Measurements from ENCODE around the gene CA10.

Gene CA10

GRCh38 chr17:51876986-51877385 is 281.5 kb downstream of the CA10 start:
- DNase-seq (ENCODE audit: low read depth in 2 of 2): no peak

- DNase-seq (ENCODE audit: low read depth in 2 of 2): no peak
These were observed 285.2 kb downstream of the CA10 start for GRCh38 chr17:51873302-51873701.

GRCh38 chr17:51869387-51869786 is 289.1 kb downstream of the CA10 start:
- no peak for DNase-seq (ENCODE audit: low read depth in 2 of 2)

- no peak for DNase-seq (ENCODE audit: low read depth in 2 of 2)
These were observed 297.5 kb downstream of the CA10 start for GRCh38 chr17:51860954-51861561.

- DNase-seq (ENCODE audit: low read depth in 2 of 2): no peak
These were observed 301.4 kb downstream of the CA10 start for GRCh38 chr17:51857052-51857597.

- no peak for DNase-seq (ENCODE audit: low read depth in 2 of 2)
These were observed 302.7 kb downstream of the CA10 start for GRCh38 chr17:51855806-51856205.

GRCh38 chr17:51853857-51854256 is 304.7 kb downstream of the CA10 start:
- DNase-seq (ENCODE audit: low read depth in 2 of 2): no peak

- DNase-seq (ENCODE audit: low read depth in 2 of 2): no peak
These were observed 305.9 kb downstream of the CA10 start for GRCh38 chr17:51852603-51853002.

GRCh38 chr17:51850201-51850600 is 308.3 kb downstream of the CA10 start:
- DNase-seq (ENCODE audit: low read depth in 2 of 2): no peak

- no peak for DNase-seq (ENCODE audit: low read depth in 2 of 2)
These were observed 310.1 kb downstream of the CA10 start for GRCh38 chr17:51848451-51848850.

- DNase-seq (ENCODE audit: low read depth in 2 of 2): no peak
These were observed 311.9 kb downstream of the CA10 start for GRCh38 chr17:51846566-51846965.

GRCh38 chr17:51845776-51846175 is 312.7 kb downstream of the CA10 start:
- DNase-seq (ENCODE audit: low read depth in 2 of 2): no peak

GRCh38 chr17:51842763-51843162 is 315.8 kb downstream of the CA10 start:
- DNase-seq (ENCODE audit: low read depth in 2 of 2): no peak

- no peak for DNase-seq (ENCODE audit: low read depth in 2 of 2)
These were observed 316.8 kb downstream of the CA10 start for GRCh38 chr17:51841669-51842068.

GRCh38 chr17:51840688-51841087 is 317.8 kb downstream of the CA10 start:
- no peak for DNase-seq (ENCODE audit: low read depth in 2 of 2)

- no peak for DNase-seq (ENCODE audit: low read depth in 2 of 2)
These were observed 324.9 kb downstream of the CA10 start for GRCh38 chr17:51833620-51834019.

GRCh38 chr17:51833045-51833444 is 325.5 kb downstream of the CA10 start:
- no peak for DNase-seq (ENCODE audit: low read depth in 2 of 2)

GRCh38 chr17:51830886-51831285 is 327.6 kb downstream of the CA10 start:
- DNase-seq (ENCODE audit: low read depth in 2 of 2): no peak

GRCh38 chr17:51830451-51830850 is 328.1 kb downstream of the CA10 start:
- DNase-seq (ENCODE audit: low read depth in 2 of 2): no peak

- no peak for DNase-seq (ENCODE audit: low read depth in 2 of 2)
These were observed 329.6 kb downstream of the CA10 start for GRCh38 chr17:51828901-51829300.

GRCh38 chr17:51827140-51827539 is 331.4 kb downstream of the CA10 start:
- no peak for DNase-seq (ENCODE audit: low read depth in 2 of 2)

GRCh38 chr17:51820766-51821165 is 337.7 kb downstream of the CA10 start:
- DNase-seq (ENCODE audit: low read depth in 2 of 2): no peak

- no peak for DNase-seq (ENCODE audit: low read depth in 2 of 2)
These were observed 338.3 kb downstream of the CA10 start for GRCh38 chr17:51820252-51820651.
